HepG2 (cell line): ENCODE data around the gene P4HTM. TPM values are rescaled to one million over a fixed set of nuclear protein-coding genes. Genes with fewer than 3 reads are reported as not detected.
A peak's percentile ranks its signal among the peaks of the same experiment; 100 is the strongest.

Experiments used
- BATF2 ChIP-seq: sonication (generic); formaldehyde crosslinking; IDR thresholded peaks from 2 replicates; pipeline ENCODE4 v1.8.0; 2022; ENCODE audit warnings: mild to moderate bottlenecking, missing genetic modification reagents, moderate library complexity
- BCLAF1 ChIP-seq: fragments of 450-650 bp; IDR thresholded peaks from 2 replicates; pipeline ENCODE4 v1.6.1; 2017; ENCODE audit warnings: mild to moderate bottlenecking
- CENPT ChIP-seq: sonication (generic); formaldehyde crosslinking; IDR thresholded peaks from 2 replicates; pipeline ENCODE4 v1.8.0; 2022; ENCODE audit warnings: low read depth, mild to moderate bottlenecking, moderate library complexity, missing genetic modification reagents
- E2F1 ChIP-seq: sonication (generic); formaldehyde crosslinking; IDR thresholded peaks from 2 replicates; pipeline ENCODE4 v1.5.0; 2020; ENCODE audit warnings: missing genetic modification reagents
- EEA1 ChIP-seq: sonication (generic); formaldehyde crosslinking; IDR thresholded peaks from 2 replicates; pipeline ENCODE4 v1.5.1; 2020; ENCODE audit warnings: mild to moderate bottlenecking, missing genetic modification reagents, borderline replicate concordance
- GATAD2A ChIP-seq: IDR thresholded peaks from 2 replicates; pipeline ENCODE4 v1.6.1; 2016
- GTF3A ChIP-seq: sonication (generic); formaldehyde crosslinking; conservative IDR thresholded peaks from 2 replicates; pipeline ENCODE4 v1.4.0; 2020; ENCODE audit warnings: mild to moderate bottlenecking, missing genetic modification reagents
- MTA1 ChIP-seq: sonication (generic); formaldehyde crosslinking; IDR thresholded peaks from 2 replicates; pipeline ENCODE4 v1.4.0; 2020; ENCODE audit warnings: missing genetic modification reagents, mild to moderate bottlenecking, borderline replicate concordance
- NR2C2 ChIP-seq: sonication (generic); formaldehyde crosslinking; IDR thresholded peaks from 2 replicates; pipeline ENCODE4 v1.4.0; 2020; ENCODE audit warnings: missing genetic modification reagents, mild to moderate bottlenecking, moderate library complexity, borderline replicate concordance
- PLSCR1 ChIP-seq: sonication (generic); formaldehyde crosslinking; IDR thresholded peaks from 2 replicates; pipeline ENCODE4 v1.5.0; 2020; ENCODE audit warnings: missing genetic modification reagents, mild to moderate bottlenecking, borderline replicate concordance
- RBM39 ChIP-seq: fragments of 200-400 bp; formaldehyde crosslinking; IDR thresholded peaks from one replicate; pipeline ENCODE4 v1.6.1; 2018; ENCODE audit warnings: antibody characterized with exemption, mild to moderate bottlenecking, low read depth, low read length; ENCODE audit not compliant: poor library complexity, severe bottlenecking
- TFAP4 ChIP-seq: sonication (generic); IDR thresholded peaks from 2 replicates; pipeline ENCODE4 v1.6.1; 2016; ENCODE audit warnings: low read depth, borderline replicate concordance
- WIZ ChIP-seq: sonication (generic); formaldehyde crosslinking; IDR thresholded peaks from 2 replicates; pipeline ENCODE4 v1.5.1; 2020; ENCODE audit warnings: mild to moderate bottlenecking, missing genetic modification reagents
- ZMYM3 ChIP-seq: sonication (generic); formaldehyde crosslinking; IDR thresholded peaks from 2 replicates; pipeline ENCODE4 v1.5.1; 2020; ENCODE audit warnings: mild to moderate bottlenecking, missing genetic modification reagents
- ZNF34 ChIP-seq: sonication (generic); formaldehyde crosslinking; IDR thresholded peaks from 2 replicates; pipeline ENCODE4 v1.4.0; 2020; ENCODE audit warnings: mild to moderate bottlenecking, missing genetic modification reagents, borderline replicate concordance
- ZNF451 ChIP-seq: sonication (generic); formaldehyde crosslinking; IDR thresholded peaks from 2 replicates; pipeline ENCODE4 v1.5.0; 2020; ENCODE audit warnings: mild to moderate bottlenecking, missing genetic modification reagents
- ZNF747 ChIP-seq: sonication (generic); formaldehyde crosslinking; IDR thresholded peaks from 2 replicates; pipeline ENCODE4 v1.8.1; 2023; ENCODE audit warnings: missing genetic modification reagents, mild to moderate bottlenecking, borderline replicate concordance
- ZNF772 ChIP-seq: sonication (generic); formaldehyde crosslinking; IDR thresholded peaks from 2 replicates; pipeline ENCODE4 v1.5.0; 2020; ENCODE audit warnings: mild to moderate bottlenecking, missing genetic modification reagents
- ZSCAN30 ChIP-seq: sonication (generic); formaldehyde crosslinking; IDR thresholded peaks from 2 replicates; pipeline ENCODE4 v1.5.0; 2020; ENCODE audit warnings: mild to moderate bottlenecking, missing genetic modification reagents
- ZSCAN31 ChIP-seq: sonication (generic); formaldehyde crosslinking; IDR thresholded peaks from 2 replicates; pipeline ENCODE4 v1.5.0; 2020; ENCODE audit warnings: low read depth, mild to moderate bottlenecking, missing genetic modification reagents
- polyA plus RNA-seq, 8 experiments: library from polyadenylated mRNA; depleted of rRNA in 3 of 8; stranded (reverse) in 7 of 8; unstranded in 1 of 8; fragments of >200 nt; fragmentation: Illumina TruSeq in 4 of 8; extraction: Trizol in 4 of 8; gene quantifications; 2 replicates each; pipeline versions ENCODE4 v1.2.1 to v1.2.3, GENCODE V29; 2011 to 2016; ENCODE audit warnings: low read depth in 4 of 8, missing spikeins in 1 of 8, mixed read lengths in 1 of 8; ENCODE audit not compliant: insufficient read depth in 1 of 8
- total RNA-seq, 5 experiments: library from RNA; depleted of rRNA; stranded (reverse); fragments of >200 nt; fragmentation: Illumina TruSeq; extraction: Trizol; gene quantifications; 2 replicates each; pipeline ENCODE4 v1.2.3, GENCODE V29; 2016; ENCODE audit warnings: low read depth in 1 of 5

P4HTM gene
- total and polyA plus RNA-seq, 2 of the 13 experiments (the other 11 are each of a cell fraction or from before 2014, with no cell fraction given), result 0.01 TPM; not detected in 1

- TF ChIP-seq BATF2 (CRISPR knock-in tag) (0 out of 2 replicates have a peak, but pooled peaks have one; percentile 56), ZNF747 (CRISPR knock-in tag) (peak; percentile 46), GTF3A (no peak; the same call in 1 of the 2 replicates), RBM39 (peak; percentile 29), NR2C2 (CRISPR knock-in tag) (0 out of 2 replicates have a peak, but pooled peaks have one; percentile 2), ZNF34 (CRISPR knock-in tag) (no peak; the same call in 1 of the 2 replicates), GATAD2A (CRISPR knock-in tag) (no peak), ZNF772 (peak; percentile 67; the same call in 1 of the 2 replicates), TFAP4 (peak; percentile 75; the same call in 1 of the 2 replicates), CENPT (CRISPR knock-in tag) (0 out of 2 replicates have a peak, but pooled peaks have one; percentile 37), E2F1 (no peak), ZSCAN31 (CRISPR knock-in tag) (peak; percentile 15; the same call in 1 of the 2 replicates), EEA1 (CRISPR knock-in tag) (peak; percentile 75; the same call in 1 of the 2 replicates), PLSCR1 (no peak), WIZ (CRISPR knock-in tag) (peak; percentile 28; the same call in 1 of the 2 replicates), ZSCAN30 (no peak), BCLAF1 (no peak), ZMYM3 (no peak), ZNF451 (CRISPR knock-in tag) (0 out of 2 replicates have a peak, but pooled peaks have one; percentile 46), MTA1 (CRISPR knock-in tag) (0 out of 2 replicates have a peak, but pooled peaks have one; percentile 9)
Measured at GRCh38 chr3:49020330-49021212, 30.5 kb downstream of the P4HTM start (continued).
